BE2C (cell line): ENCODE data around the gene OR5J2.

ENCODE experiments used
- DNase-seq: peaks from one replicate; pipeline ENCODE4 v3.0.0-alpha.2; 2020
- H3K27me3 ChIP-seq: fragments of 250-450 bp; sonication (Bioruptor Pico); 2 replicates; pipeline ENCODE4 v1.5.1; 2020; ENCODE audit warnings: mild to moderate bottlenecking
- H3K36me3 ChIP-seq: fragments of 250-450 bp; sonication (Bioruptor Pico); 2 replicates; pipeline ENCODE4 v1.5.1; 2020; ENCODE audit warnings: mild to moderate bottlenecking
- H3K4me1 ChIP-seq: fragments of 250-450 bp; sonication (Bioruptor Pico); 2 replicates; pipeline ENCODE4 v1.5.1; 2020
- H3K4me3 ChIP-seq: 2 replicates; pipeline ENCODE4 v1.5.1; 2011; ENCODE audit warnings: low read depth, low read length
- H3K9me3 ChIP-seq: fragments of 250-450 bp; sonication (Bioruptor Pico); 2 replicates; pipeline ENCODE4 v1.5.1; 2020
- CTCF ChIP-seq: IDR thresholded peaks from 2 replicates; pipeline ENCODE4 v1.5.1; 2012; ENCODE audit warnings: mild to moderate bottlenecking, low read depth, low read length

Gene OR5J2

GRCh38 chr11:56163804-56164203 lies 12.6 kb upstream of the OR5J2 start:
- no peaks in the 10 kb centered on the region for H3K27me3 ChIP-seq
- no peak for TF ChIP-seq CTCF
- DNase-seq = no peak
- no peaks in the 10 kb centered on the region for H3K9me3 ChIP-seq
- no peak overlapping the region for H3K4me3 ChIP-seq
- no peaks in the 10 kb centered on the region for H3K4me1 ChIP-seq
- no peaks in the 10 kb centered on the region for H3K36me3 ChIP-seq

DNA sequence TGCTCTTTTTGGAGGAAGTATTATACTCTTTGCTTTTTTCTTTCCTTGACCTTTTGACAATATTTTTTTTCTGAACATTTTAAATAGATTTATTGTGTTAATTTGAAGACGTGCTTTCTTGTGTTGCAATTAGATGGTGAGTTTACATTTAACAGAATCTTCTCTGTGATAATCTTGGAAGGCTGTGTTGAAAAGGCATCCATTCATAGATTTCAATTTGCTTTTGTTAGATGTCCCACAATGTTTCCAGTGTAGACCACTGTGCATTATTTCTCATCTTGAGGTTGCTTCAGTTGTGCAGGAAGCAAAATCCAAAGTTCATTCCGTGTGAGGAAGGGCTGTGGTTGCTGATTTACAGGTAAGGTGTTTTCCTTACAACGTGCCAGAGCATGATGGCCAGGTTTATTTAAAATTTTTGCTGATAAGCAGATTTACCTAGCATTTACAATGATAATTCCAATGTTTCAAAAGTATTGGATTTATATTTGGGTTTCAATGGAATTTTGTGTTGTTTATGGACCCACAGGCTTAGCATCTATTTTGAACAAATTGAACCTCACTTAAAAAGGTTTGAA lies 4.1 kb upstream of the OR5J2 start:
- no peaks in the 10 kb centered on the region for H3K36me3 ChIP-seq
- no peak for TF ChIP-seq CTCF
- H3K27me3 ChIP-seq = no peaks in the 10 kb centered on the region
- no peaks in the 10 kb centered on the region for H3K9me3 ChIP-seq
- H3K4me3 ChIP-seq = no peak overlapping the region
- H3K4me1 ChIP-seq = no peaks in the 10 kb centered on the region
- no peak for DNase-seq

DNA sequence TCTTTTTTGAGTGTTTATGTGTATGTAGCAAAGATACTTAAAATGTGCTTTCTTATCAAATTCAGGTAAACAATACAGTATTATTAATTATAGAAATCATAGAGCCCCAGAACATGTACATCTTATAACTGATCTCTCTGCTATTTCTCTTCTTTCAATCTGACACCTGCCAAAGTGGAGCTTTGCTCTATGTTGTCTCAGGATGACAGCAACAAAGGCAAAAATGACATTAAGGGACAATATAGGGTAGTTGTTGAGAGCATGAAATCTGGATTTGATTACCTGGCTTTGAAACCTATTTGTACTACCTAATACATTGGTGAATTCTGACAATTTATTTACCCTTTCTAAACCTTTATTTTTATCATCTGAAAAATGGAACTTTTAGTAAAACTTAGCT lies 7.0 kb downstream of the OR5J2 start:
- no peaks in the 10 kb centered on the region for H3K36me3 ChIP-seq
- no peak for TF ChIP-seq CTCF
- DNase-seq = no peak
- H3K4me1 ChIP-seq = no peaks in the 10 kb centered on the region
- H3K27me3 ChIP-seq = no peaks in the 10 kb centered on the region
- no peaks in the 10 kb centered on the region for H3K9me3 ChIP-seq
- no peak overlapping the region for H3K4me3 ChIP-seq

DNA sequence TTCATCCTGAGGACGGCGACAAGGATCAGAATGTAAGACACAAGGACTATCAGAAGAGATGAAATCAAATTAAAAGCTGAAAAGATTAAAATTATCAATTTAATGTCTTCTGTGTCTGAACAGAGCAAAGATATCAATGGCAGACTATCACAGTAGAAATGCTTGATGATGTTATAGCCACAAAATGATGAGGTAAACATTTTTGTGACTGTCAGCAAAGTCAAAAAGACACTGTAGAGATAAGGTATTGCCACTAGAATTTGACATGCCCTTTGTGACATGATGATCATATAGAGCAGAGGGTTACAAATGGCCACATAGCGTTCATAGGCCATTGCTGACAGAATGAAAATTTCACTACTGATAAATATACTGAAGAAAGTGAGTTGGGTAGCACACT lies 12.2 kb downstream of the OR5J2 start:
- Histone ChIP-seq H3K27me3 (no peaks in the 10 kb centered on the region), H3K9me3 (no peaks in the 10 kb centered on the region), H3K4me3 (no peak overlapping the region), H3K4me1 (no peaks in the 10 kb centered on the region), H3K36me3 (no peaks in the 10 kb centered on the region)
- no peak for DNase-seq
- TF ChIP-seq CTCF = no peak

GRCh38 chr11:56196705-56197104 lies 20.3 kb downstream of the OR5J2 start:
- no peaks in the 10 kb centered on the region for H3K36me3 ChIP-seq
- no peaks in the 10 kb centered on the region for H3K27me3 ChIP-seq
- no peak for TF ChIP-seq CTCF
- DNase-seq = no peak
- H3K4me1 ChIP-seq = no peaks in the 10 kb centered on the region
- no peaks in the 10 kb centered on the region for H3K9me3 ChIP-seq
- H3K4me3 ChIP-seq = no peak overlapping the region

DNA sequence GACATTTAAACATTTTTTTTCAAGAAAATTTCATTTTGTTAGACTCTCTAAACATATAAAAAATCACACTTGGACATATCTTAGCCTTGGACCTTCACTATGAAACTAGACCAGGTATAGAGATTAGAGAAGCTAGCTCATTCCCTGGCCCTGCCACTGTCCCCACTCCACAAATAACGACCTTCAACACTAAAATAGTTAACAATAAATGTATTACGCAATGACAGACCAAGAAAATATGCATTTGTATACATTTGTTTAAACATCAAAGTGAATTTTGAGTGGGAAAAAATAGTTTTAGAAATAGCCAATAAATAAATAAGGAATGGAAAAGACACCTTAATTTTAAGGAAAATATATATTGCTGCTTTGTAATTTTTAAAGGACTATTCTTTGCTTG lies 20.9 kb downstream of the OR5J2 start:
- Histone ChIP-seq H3K36me3 (no peaks in the 10 kb centered on the region), H3K4me3 (no peak overlapping the region), H3K4me1 (no peaks in the 10 kb centered on the region), H3K27me3 (no peaks in the 10 kb centered on the region), H3K9me3 (no peaks in the 10 kb centered on the region)
- no peak for DNase-seq
- TF ChIP-seq CTCF = no peak
